Measurements from ENCODE around the gene TGIF2. TPM values are rescaled to one million over a fixed set of nuclear protein-coding genes. Genes with fewer than 3 reads are reported as not detected.

The TGIF2 gene
- total and polyA plus RNA-seq, 2 of the 4 experiments (the other 2 are of a cell fraction), result 9.7 to 12.7 TPM

DNA sequence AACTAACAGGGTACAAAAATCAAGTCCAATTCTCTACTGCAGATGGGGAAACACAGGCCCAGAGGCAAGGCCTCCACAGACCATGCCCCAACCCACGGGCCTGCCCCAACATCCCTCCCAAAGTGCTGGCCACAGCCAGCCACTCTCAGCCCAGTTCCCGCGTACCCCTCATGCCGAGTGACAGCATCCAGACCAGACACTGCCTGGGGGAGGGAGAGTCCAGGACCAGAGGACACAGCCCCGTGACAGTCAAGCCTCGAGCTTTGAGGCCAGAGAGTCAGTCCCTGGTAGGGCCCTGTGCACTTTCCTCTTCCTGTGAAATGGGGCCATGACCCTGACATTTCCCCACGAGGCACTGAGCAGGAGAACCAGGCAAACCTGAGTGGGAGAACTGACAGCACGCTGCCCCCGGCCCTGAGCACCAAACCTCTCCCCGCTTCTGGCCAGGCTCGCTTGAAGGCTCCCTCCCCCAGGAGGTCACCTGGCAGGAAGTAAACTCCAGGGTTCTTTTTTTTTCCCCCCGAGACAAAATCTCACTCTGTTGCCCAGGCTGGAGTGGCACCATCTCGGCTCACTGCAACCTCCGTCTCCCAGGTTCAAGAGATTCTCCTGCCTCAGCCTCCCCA is 27.2 kb upstream of the TGIF2 start:
- peak overlapping the region; percentile 69 for H2AK9ac ChIP-seq (replicated peaks; ENCODE audit: low read depth, low read length, poor library complexity)
- no TSS peak for BruUV-seq (replicated peaks)
- no peak overlapping the region for H2BK20ac ChIP-seq (ENCODE audit: low read depth, low read length)
- peaks cover 16 to 91% of the 10 kb centered on the region in 2 experiments; a peak in 3 of 4 replicates for H3K79me1 ChIP-seq (ENCODE audit: low read depth in 1 of 2, low read length in 2 of 2)
- H3K23ac ChIP-seq (ENCODE audit: low read depth, low read length), result no peak overlapping the region
- H3K36me3 ChIP-seq (ENCODE audit: control insufficient read depth, insufficient read depth, low read length), result peaks cover 51% of the 10 kb centered on the region
- intact Hi-C loops (cut with micrococcal nuclease), result no loop called here
- ATAC-seq (ENCODE audit: low read depth) (no peak), DNase-seq (no peak)
- no peak overlapping the region for H2BK120ac ChIP-seq (ENCODE audit: low read depth, low read length)
- no peak overlapping the region for H3K18ac ChIP-seq (ENCODE audit: low read depth, low read length)
- no peaks in the 10 kb centered on the region for H3K27me3 ChIP-seq (ENCODE audit: control insufficient read depth, insufficient read depth, low read length)
- H3K4me1 ChIP-seq (ENCODE audit: control insufficient read depth, insufficient read depth, low read length), result peaks cover 19% of the 10 kb centered on the region
- no peak overlapping the region for H3K4me2 ChIP-seq (ENCODE audit: low read depth, low read length)
- H3K14ac ChIP-seq (replicated peaks; ENCODE audit: low read depth, low read length), result no peak overlapping the region
- CTCF ChIA-PET, result no interaction called here
- no peak overlapping the region for H4K91ac ChIP-seq (ENCODE audit: insufficient read depth, low read depth, low read length)
- H4K5ac ChIP-seq (ENCODE audit: low read depth, low read length), result no peak overlapping the region
- TF ChIP-seq NFE2L2 (IDR thresholded peaks at IDR 0.05; ENCODE audit: low read depth, low read length) (no peak), RCOR1 (IDR thresholded peaks at IDR 0.05; ENCODE audit: insufficient replicate concordance, low read length) (no peak), RAD21 (IDR thresholded peaks at IDR 0.05; ENCODE audit: low read length) (no peak), MAZ (IDR thresholded peaks at IDR 0.05; ENCODE audit: borderline replicate concordance, low read depth, low read length) (no peak), MXI1 (IDR thresholded peaks at IDR 0.05; ENCODE audit: borderline replicate concordance, low read depth, low read length) (no peak), BHLHE40 (IDR thresholded peaks at IDR 0.05; ENCODE audit: low read depth, low read length) (no peak), RFX5 (IDR thresholded peaks at IDR 0.05; ENCODE audit: low read depth, low read length) (no peak), CHD1 (IDR thresholded peaks at IDR 0.05; ENCODE audit: low read depth, low read length) (no peak), ELK1 (IDR thresholded peaks at IDR 0.05; ENCODE audit: borderline replicate concordance, low read depth, low read length) (no peak), POLR2A (IDR thresholded peaks at IDR 0.05; ENCODE audit: low read depth, low read length) (no peak), FOS (IDR thresholded peaks at IDR 0.05; ENCODE audit: low read depth, low read length) (no peak), SMC3 (IDR thresholded peaks at IDR 0.05; ENCODE audit: low read depth, low read length) (no peak)
- TF ChIP-seq, protein P1, sequence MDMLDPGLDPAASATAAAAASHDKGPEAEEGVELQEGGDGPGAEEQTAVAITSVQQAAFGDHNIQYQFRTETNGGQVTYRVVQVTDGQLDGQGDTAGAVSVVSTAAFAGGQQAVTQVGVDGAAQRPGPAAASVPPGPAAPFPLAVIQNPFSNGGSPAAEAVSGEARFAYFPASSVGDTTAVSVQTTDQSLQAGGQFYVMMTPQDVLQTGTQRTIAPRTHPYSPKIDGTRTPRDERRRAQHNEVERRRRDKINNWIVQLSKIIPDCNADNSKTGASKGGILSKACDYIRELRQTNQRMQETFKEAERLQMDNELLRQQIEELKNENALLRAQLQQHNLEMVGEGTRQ (IDR thresholded peaks at IDR 0.05; ENCODE audit: low read depth, low read length), result no peak
- peaks cover 21% of the 10 kb centered on the region for H3K9me1 ChIP-seq (ENCODE audit: insufficient read depth, low read length)
- in situ Hi-C loops (cut with MboI; ENCODE audit: low sequenced_read_pairs), result no loop called here
- no peak overlapping the region for H3K9ac ChIP-seq (ENCODE audit: low read depth, low read length)
- no peak overlapping the region for H2AFZ ChIP-seq (replicated peaks; ENCODE audit: low read length, poor library complexity)
- H3K9me3 ChIP-seq (ENCODE audit: control insufficient read depth, insufficient read depth, low read length), result no peaks in the 10 kb centered on the region
- no peak overlapping the region for H3K4me3 ChIP-seq (ENCODE audit: insufficient read depth, low read depth, low read length)
- H3K56ac ChIP-seq (ENCODE audit: extremely low read depth, insufficient read depth, low read length), result no peak overlapping the region
- 88% methylated on average over 4 of the region's 14 CpGs; no CpG with 5 or more reads in 1 of the 2 experiments for WGBS, 2 experiments (ENCODE audit: extremely low coverage in 2 of 2, insufficient read length in 1 of 2)
- no peak overlapping the region for H2BK5ac ChIP-seq (ENCODE audit: low read depth, low read length, poor library complexity, severe bottlenecking)
- H4K8ac ChIP-seq (ENCODE audit: low read depth in 2 of 2, low read length in 2 of 2), result no peak overlapping the region
- H2AK5ac ChIP-seq (ENCODE audit: low read depth, low read length), result no peak overlapping the region
- POLR2A ChIA-PET (ENCODE audit: unreplicated experiment), result no interaction called here
- no peak overlapping the region for H2BK15ac ChIP-seq (ENCODE audit: low read depth, low read length)
- no peak overlapping the region for H3K4ac ChIP-seq (ENCODE audit: low read depth, low read length)
- H4K20me1 ChIP-seq (ENCODE audit: insufficient read depth, low read length), result peaks cover 98% of the 10 kb centered on the region
- dilution Hi-C loops (cut with HindIII; ENCODE audit: low sequenced_read_pairs, unreplicated experiment), result no loop called here
- no peak overlapping the region for H3K27ac ChIP-seq (ENCODE audit: insufficient read depth, low read length)

All from IMR-90 (cell line).